GM11168 (cell line): ENCODE measurements around the gene PRKD2.
"Not testable (repeated sequence)": the region's sequence is repeated elsewhere in the genome, so short reads cannot be mapped to it uniquely, and the experiment has no call there.

ENCODE experiments used
- in situ Hi-C: fragments of 300-500 bp; cut with MboI; formaldehyde crosslinking; loops from one replicate; pipeline ENCODE4 v1.12.0; 2022; ENCODE audit warnings: low sequenced_read_pairs; ENCODE audit not compliant: unreplicated experiment

The PRKD2 gene

GRCh38 chr19:46639358-46640182 lies 77.3 kb downstream of the PRKD2 start:
- in situ Hi-C loops = no loop called here

DNA sequence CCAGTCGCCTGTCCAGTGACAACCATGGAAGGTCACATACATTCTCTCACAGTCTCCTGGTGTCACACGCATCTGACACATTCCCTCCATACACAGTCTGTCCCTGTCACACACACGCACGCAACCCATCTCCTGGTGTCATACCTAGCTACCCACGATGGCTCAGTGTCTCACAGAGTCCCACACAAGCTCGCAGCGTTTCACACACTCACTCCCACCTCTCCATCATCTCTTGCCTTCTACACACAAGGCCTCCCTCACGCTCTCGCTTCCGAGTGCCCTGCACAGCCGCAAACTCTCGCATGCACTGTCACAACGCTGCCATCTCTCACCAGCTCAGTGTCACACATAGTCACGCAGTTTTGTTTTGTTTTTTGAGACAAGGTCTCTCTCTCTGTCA lies 79.7 kb downstream of the PRKD2 start:
- in situ Hi-C loops = no loop called here

DNA sequence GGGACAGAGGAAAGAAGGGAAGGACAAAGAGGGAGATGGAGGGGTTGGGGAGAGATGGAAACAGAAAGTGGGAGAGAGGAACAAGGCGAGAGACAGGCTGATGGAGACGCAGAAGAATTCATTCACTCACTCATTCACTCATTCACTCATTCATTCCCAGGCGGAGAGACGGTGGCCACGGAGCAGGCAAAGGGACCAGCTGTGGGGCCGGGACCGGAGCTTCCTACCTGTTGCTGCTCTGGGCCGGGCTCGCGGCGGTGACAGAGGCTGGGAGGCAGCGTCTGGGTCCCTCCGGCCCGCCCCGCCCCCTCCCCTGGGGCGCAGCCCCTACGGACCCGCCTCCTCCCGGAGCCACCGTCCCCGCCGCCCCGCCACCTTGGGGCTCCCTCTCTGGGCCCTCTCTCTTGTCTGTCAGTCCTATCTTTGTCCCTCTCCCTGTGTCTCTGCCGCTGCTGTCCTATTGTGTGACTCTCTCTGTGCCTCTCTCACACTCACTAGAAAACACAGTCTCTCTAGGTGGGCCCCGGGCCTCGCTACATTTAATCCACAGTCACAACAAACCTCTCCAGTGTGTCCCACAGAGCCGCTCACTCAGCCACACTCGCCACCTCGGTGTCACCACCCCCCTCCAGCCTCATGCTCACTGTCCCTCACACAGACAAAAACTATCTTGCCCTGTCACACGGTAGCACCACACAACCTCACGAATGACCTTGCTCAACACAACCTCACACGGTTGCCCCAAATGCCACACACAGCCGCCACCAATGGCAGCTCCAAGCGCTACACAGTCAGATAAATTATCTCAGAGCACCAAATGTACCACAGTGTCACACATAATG lies 80.8 kb downstream of the PRKD2 start, which contains the start of gene GNG8:
Gene GNG8, minus strand, starts transcription at position 283 of the 842 bp plus-strand sequence. CDS start 1,520 bp downstream, outside the sequence.
- in situ Hi-C loops = no loop called here

DNA sequence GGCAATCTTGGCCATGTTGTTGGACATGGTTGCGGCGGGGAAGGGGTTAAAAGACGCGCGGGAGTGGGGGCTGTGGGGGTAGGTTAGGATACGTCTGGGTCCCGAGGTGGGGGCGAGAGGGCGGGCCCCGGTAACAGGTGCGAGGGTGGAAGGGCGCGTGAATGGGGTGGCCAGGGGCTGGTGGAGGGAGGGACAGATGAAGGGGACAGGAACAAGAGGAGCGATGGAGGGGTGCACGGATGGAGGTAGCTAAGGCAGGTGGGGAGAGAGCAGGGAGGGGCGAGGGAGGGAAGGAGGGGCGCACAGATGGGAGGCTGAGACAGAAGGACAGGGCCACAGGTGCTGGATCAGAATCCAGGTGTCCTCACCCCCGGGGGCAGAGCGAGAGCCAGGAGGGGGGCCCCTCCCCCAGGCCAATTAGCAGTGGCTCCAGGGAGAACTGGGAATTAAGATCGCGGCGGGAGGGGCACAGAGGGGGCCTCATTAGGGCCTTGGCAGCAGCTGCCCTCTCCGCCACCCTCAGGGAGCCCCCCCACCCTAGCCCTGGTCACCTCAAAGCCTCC lies 82.2 kb downstream of the PRKD2 start:
- in situ Hi-C loops = no loop called here

DNA sequence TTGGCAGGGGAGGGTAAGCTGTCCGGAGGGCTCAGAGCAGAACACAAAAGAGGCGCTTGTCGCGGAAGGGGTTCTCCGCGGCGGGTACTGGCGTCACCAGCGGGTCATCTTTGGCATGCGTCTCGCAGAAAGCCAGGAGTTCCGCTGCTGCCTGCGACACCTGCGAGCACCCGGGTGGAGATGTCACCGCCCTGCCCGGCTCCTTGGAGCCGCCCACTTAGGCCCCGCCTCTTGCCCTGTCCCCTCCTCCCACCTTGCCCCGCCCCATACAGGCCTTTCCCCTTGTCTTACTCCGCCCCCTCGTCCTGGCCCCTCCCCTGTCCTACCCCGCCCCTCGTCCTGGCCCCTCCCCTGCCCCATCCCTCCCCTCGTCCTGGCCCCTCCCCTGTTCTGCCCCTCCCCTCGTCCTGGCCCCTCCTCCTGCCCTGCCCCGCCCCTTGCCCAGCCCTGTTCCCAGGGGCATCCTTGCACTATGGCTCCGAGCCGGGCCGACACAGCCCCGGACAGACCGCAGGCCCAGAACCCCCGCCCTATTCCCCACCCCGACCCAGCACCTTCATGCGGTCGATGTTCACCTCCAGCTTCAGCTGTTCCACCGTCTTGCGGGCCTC lies 82.8 kb downstream of the PRKD2 start:
- in situ Hi-C loops = no loop called here

GRCh38 chr19:46633130-46633529 lies 83.8 kb downstream of the PRKD2 start:
- in situ Hi-C loops = no loop called here

DNA sequence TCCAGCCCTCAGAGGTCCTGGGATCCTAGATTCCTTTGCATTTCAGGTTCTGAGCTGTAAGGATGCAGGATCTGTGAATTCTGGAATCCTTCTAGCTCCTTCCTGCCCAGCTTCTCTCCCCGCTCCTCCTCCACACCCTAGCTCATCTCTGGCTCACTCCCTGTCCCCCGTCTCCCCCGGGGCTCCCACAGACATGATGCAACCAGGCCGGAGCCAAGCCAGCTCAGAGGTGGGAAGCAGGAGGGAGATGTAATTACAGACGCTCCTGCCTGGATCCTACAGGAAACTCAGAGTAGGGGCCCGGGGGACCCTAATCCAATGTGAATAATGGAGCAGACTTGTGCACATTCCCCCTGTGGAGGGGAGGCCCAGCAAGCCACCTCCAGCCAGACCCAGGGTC lies 85.4 kb downstream of the PRKD2 start:
- in situ Hi-C loops = no loop called here

GRCh38 chr19:46630586-46631205 lies 86.2 kb downstream of the PRKD2 start:
- in situ Hi-C loops = no loop called here

GRCh38 chr19:46629546-46630025 lies 87.3 kb downstream of the PRKD2 start:
- in situ Hi-C loops = no loop called here

GRCh38 chr19:46628970-46629369 lies 87.9 kb downstream of the PRKD2 start:
- in situ Hi-C loops = not testable (repeated sequence)

- in situ Hi-C loops = no loop called here
These were observed 90.5 kb downstream of the PRKD2 start for GRCh38 chr19:46626446-46626845.

DNA sequence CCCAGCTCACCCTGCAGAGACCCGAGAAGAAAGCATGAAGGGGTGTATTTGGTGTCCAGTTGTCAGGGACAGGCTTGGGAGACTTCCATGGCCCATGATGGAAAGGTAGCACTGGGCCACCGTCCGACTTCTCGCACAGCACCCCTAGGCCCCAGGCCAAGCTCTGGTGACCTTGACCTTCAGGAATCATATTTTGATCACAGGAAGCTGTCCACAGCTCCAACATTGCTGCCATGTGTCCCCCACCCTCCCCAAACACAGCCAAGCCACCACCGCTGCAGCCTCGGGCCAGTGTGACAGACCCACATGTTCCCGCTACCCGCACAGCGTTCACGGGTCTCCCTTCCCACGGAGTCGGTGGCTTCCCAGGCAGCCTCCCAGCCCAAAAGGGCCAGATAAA lies 91.2 kb downstream of the PRKD2 start:
- in situ Hi-C loops = no loop called here

DNA sequence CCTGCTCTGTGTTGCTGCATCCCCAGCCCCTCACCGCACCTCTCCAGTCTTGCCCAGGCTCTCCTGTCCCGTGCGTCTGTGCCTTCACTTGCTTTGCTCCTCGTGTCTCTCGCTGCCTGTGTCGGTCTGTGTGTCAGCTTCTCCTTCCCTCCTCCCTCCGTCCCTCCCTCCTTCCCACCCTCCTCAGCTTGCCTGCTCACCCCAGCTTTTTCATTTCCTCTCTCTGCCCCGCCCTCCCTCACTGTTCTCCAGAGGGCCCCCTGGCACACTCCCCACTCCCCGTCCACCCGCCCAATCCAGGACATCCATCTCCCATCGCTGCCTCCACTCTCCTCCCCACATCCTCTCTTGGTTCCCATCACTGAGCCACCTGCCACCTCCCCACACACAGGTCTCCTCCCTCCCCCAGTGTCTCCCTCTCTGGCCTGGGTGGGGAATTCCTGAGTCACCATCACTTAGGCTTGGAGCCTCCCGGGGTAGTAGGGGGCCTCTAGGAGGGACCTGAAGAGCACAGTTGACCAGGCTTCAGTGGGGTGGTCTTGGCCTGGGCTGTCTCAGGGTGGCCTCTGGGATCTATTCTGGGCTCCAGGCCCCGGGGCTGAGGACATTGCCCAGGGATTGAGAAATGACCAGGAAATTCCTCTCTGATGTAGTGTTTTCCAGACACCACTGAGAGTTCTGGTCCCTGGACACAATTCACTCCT lies 91.8 kb downstream of the PRKD2 start, which contains the start of gene PTGIR:
Gene PTGIR, minus strand, starts transcription at position 132 of the 704 bp plus-strand sequence. CDS start 864 bp downstream, outside the sequence.
- in situ Hi-C loops = no loop called here
